IPS-20b (cell line): ENCODE results near the gene ARHGEF7.

Experiments
- H3K27ac ChIP-seq: one replicate; pipeline ENCODE4 v1.5.1; 2013; ENCODE audit warnings: low read length
- H3K27me3 ChIP-seq: 2 replicates; pipeline ENCODE4 v1.6.1; 2013; ENCODE audit warnings: mild to moderate bottlenecking, low read length, inconsistent platforms; ENCODE audit not compliant: insufficient read depth
- H3K36me3 ChIP-seq: 2 replicates; pipeline ENCODE4 v1.6.1; 2013; ENCODE audit warnings: low read depth, mild to moderate bottlenecking, inconsistent platforms, low read length, moderate library complexity; ENCODE audit not compliant: insufficient read depth
- H3K4me1 ChIP-seq: 2 replicates; pipeline ENCODE4 v1.6.1; 2013; ENCODE audit warnings: mild to moderate bottlenecking, control low read depth, inconsistent platforms, low read length, moderate library complexity; ENCODE audit not compliant: insufficient read depth
- H3K4me3 ChIP-seq: 2 replicates; pipeline ENCODE4 v1.5.1; 2013; ENCODE audit warnings: mild to moderate bottlenecking, low read length, inconsistent platforms
- H3K9ac ChIP-seq: 2 replicates; pipeline ENCODE4 v1.6.1; 2013; ENCODE audit warnings: low read depth, mild to moderate bottlenecking, inconsistent platforms, low read length, moderate library complexity
- H3K9me3 ChIP-seq: 2 replicates; pipeline ENCODE4 v1.6.1; 2013; ENCODE audit warnings: mild to moderate bottlenecking, low read depth, low read length, inconsistent platforms; ENCODE audit not compliant: insufficient read depth

ARHGEF7 gene

DNA sequence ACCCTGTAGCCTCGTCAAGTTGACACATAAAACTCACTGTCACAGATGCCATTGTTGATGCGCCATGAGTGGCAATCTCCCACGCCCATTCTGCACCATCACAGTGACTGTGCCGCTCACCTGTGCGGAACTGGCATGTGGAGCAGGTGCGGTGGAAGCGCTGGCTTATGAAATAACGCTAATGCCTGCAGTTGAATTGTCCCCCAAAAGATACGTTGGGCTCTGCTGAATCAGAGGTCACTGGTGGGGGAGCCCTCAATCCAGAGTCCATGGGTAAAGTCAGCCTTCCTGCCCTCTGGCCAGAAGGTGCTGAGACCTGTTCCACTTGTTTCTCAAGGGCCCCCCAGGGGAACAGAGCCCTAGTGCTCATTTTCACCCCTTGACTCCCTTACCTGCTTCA is 2.9 kb upstream of the ARHGEF7 start:
- H3K9me3 ChIP-seq, result no peaks in the 10 kb centered on the region
- no peak overlapping the region for H3K4me3 ChIP-seq
- no peaks in the 10 kb centered on the region for H3K36me3 ChIP-seq
- no peaks in the 10 kb centered on the region for H3K4me1 ChIP-seq
- peaks cover 66% of the 10 kb centered on the region for H3K27me3 ChIP-seq
- no peak overlapping the region for H3K9ac ChIP-seq
- H3K27ac ChIP-seq, result no peak overlapping the region

DNA sequence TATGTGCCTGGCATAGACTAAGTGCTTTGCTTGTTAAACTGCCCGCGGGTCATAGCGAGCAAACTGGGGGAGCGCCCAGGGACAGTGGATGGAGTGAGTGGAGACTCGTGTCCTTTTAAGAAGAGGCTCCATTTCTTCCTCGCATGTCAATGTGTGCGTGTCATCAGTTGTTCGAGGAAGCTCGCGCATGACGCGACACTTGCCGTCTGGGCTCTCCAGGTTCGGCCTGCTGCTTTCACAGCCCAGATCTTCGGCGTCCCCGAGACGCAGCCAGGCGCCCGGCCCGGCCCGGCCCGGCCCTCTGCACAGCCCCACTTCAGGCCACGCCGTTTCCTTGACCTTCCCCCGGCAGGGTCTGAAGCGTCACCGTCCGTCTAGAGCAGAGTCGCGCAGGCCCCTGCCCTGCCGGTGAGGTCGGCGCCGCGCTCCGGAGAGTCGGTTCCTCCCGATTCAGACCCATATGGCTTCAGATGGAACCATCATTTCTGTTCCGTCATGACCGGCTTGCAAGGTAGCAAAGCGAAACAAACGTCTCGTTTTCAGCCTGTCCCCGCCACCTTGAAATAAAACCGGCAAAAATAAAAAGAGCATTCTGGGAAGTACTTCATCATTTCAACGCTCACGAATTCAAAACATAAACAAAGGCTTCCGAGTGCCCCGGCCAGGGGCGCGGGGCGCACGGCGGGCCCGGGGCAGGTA is 599 bp upstream of the ARHGEF7 start:
- H3K36me3 ChIP-seq, result no peaks in the 10 kb centered on the region
- peak overlapping the region; percentile 72 for H3K4me3 ChIP-seq
- no peak overlapping the region for H3K27ac ChIP-seq
- H3K9ac ChIP-seq, result peak overlapping the region; percentile 47; the same call in 1 of the 2 replicates
- no peaks in the 10 kb centered on the region for H3K9me3 ChIP-seq
- peaks cover 75% of the 10 kb centered on the region for H3K27me3 ChIP-seq
- H3K4me1 ChIP-seq, result no peaks in the 10 kb centered on the region

DNA sequence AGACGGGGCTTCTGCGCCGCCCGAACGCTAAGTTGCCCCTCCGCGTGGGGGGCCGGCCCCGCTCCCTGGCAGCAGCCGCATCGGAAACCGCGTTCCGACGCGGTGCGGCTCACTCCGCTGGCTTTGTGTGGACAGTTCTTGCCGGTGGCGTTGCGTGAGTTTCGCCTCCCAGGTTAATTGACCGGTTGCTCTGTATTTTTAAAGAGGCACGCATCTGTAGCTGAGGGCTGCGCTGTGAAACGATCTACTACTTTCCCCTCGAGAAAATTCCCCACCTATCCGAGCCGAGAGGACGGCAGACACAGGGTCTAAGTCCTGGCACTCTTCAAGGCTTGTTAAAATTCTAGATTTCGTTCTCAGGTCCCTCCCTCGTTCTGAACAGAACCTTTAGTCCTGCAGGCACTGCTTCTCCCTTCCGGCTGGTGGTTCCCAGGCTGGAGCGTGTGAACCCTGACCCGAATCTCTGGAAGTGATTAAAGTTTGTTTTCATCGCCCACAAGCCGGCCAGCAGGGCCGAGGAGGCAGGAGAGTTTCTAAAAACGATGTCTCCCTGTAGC is 933 bp downstream of the ARHGEF7 start:
- H3K27me3 ChIP-seq, result peaks cover 61% of the 10 kb centered on the region
- no peak overlapping the region for H3K27ac ChIP-seq
- H3K36me3 ChIP-seq, result no peaks in the 10 kb centered on the region
- peak overlapping the region; percentile 89 for H3K4me3 ChIP-seq
- H3K4me1 ChIP-seq, result no peaks in the 10 kb centered on the region
- H3K9me3 ChIP-seq, result no peaks in the 10 kb centered on the region
- peak overlapping the region; percentile 71; the same call in 1 of the 2 replicates for H3K9ac ChIP-seq

DNA sequence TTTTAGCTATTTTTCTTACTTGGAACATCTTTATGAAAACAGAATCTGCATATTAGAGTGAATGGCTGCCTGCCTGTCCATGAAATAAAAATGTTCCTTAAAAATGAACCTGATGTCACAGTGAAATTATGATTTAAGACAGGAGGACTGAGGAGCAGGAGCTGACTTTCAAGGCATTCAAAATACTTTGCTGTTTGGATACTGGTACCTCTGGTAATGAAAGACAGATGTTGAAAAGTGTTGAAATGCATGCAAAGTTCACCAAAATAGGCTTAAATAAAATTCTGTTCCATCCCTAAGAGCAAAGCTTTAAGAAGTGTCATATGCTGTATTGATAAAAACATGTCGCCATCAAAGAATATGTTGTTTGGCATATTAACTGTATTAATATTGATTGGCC is 1.7 kb downstream of the ARHGEF7 start:
- Histone ChIP-seq H3K4me1 (no peaks in the 10 kb centered on the region), H3K36me3 (no peaks in the 10 kb centered on the region), H3K9me3 (no peaks in the 10 kb centered on the region), H3K4me3 (peak overlapping the region; percentile 89; the same call in 1 of the 2 replicates), H3K27me3 (peaks cover 53% of the 10 kb centered on the region), H3K27ac (no peak overlapping the region), H3K9ac (no peak overlapping the region)

DNA sequence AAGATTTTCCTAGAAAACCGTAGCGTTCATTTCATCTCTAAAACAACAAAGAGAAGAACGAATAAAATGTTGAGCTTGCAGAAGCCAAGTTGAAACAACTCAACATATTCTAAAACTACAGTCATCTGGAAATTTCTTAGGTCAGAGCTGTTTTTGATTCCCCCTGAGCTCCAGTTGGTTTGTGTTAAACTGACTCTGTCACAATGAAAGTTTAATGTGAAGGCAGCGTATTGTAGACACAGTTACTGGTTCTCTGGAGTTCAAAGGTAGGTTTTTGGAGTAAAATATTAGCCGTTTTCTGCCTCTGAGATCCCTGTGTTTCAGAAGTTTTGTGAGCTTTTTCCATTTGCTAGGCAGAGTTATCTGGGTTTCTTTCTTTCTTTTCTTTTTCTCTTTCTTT is 2.2 kb downstream of the ARHGEF7 start:
- Histone ChIP-seq H3K27ac (no peak overlapping the region), H3K4me1 (no peaks in the 10 kb centered on the region), H3K36me3 (no peaks in the 10 kb centered on the region), H3K27me3 (peaks cover 48% of the 10 kb centered on the region), H3K9ac (no peak overlapping the region), H3K9me3 (no peaks in the 10 kb centered on the region), H3K4me3 (no peak overlapping the region)

DNA sequence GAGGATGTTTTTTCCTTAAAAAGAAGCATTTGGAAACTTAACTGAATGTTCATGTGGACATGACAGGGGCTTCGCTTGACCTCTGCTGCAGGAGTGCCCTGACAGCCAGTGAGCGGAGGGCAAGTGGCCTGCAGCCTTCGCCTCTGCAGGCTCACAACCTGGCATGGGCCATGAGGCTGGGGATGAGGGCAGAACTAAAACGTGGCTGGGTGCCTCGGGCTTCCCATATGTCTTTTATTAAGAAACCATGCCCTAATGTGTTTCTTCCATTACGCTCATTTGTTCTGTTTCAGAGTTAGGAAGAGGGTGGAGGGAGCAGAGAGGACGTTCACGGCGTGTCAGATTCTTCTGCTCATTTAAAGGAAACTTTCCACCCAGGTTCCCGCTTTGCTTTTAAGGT is 2.9 kb downstream of the ARHGEF7 start:
- H3K9me3 ChIP-seq, result no peaks in the 10 kb centered on the region
- H3K27ac ChIP-seq, result no peak overlapping the region
- H3K27me3 ChIP-seq, result peaks cover 42% of the 10 kb centered on the region
- H3K4me1 ChIP-seq, result no peaks in the 10 kb centered on the region
- no peaks in the 10 kb centered on the region for H3K36me3 ChIP-seq
- H3K9ac ChIP-seq, result no peak overlapping the region
- no peak overlapping the region for H3K4me3 ChIP-seq

DNA sequence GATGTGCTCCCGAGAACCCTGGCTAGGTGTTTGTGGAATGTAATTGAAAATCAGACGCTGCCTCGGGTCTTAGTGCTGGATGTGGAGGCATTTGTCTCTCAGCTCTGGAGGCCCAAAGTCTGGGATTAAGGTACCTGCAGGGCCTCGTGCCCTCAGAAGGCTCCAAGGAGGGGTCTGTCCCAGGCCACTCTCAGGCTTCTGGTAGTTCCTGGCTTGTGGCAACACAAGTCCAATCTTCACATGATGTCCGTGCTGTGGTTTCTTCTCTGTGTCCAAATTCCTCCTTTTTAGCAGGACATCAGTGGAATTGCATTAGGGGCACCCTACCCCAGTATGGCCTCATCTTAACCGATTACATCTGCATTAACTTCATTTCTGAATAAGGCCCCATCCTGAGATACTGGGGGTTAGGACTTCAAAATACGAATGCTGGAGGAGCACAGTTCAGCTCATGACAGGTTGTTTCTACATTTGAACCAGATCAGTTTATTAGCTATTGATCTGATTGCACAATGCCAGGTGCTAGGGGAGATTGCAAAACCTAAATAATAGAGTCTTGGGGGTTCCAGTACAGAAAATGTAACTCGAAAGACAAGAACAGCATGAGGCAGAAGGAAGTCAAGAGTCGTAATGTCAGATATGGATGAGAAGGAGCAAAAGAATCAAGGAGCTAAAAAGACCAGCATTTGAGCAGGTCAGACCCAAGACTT is 3.9 kb downstream of the ARHGEF7 start:
- Histone ChIP-seq H3K4me1 (no peaks in the 10 kb centered on the region), H3K9me3 (no peaks in the 10 kb centered on the region), H3K27ac (no peak overlapping the region), H3K4me3 (no peak overlapping the region), H3K9ac (no peak overlapping the region), H3K27me3 (peaks cover 31% of the 10 kb centered on the region), H3K36me3 (no peaks in the 10 kb centered on the region)

DNA sequence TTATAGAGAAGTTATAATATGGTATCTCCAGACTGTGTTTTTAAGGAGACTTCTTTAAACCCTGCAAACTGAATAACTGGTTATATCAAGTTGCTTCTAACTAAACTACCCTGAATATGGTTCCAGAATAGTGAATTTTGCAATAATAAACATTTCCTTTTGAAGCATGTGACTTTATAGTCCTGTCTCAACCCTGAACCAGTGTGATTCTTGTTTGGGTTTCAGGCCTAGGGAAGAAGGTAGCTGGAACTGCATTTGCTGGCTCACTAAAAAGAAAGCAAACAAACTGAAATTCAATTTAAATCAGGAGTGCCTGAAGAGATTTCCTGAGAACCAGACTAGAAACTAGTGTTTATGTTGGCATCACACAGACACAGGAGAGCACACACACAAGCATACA is 4.9 kb downstream of the ARHGEF7 start:
- Histone ChIP-seq H3K27me3 (peaks cover 22% of the 10 kb centered on the region), H3K9me3 (no peaks in the 10 kb centered on the region), H3K4me3 (no peak overlapping the region), H3K9ac (no peak overlapping the region), H3K36me3 (no peaks in the 10 kb centered on the region), H3K27ac (no peak overlapping the region), H3K4me1 (no peaks in the 10 kb centered on the region)

DNA sequence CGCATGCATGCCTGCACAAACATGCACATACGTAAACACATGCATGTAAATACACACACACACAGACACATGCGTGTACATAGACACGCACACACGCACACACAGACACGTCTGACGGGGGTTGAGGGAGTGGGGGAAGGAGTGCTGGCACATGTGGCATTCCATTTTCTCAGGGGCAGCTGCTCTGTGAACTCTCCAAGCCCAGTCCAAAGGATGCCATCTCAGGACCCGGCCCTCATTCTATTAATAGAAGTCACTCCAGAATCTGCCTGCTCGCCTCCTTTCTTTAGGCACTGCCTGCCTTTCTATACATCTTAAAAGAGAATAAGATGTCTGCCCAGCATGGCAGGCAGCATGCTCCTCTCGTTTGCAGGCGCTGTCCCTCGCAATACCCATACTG is 5.3 kb downstream of the ARHGEF7 start:
- H3K4me3 ChIP-seq, result no peak overlapping the region
- no peaks in the 10 kb centered on the region for H3K36me3 ChIP-seq
- no peak overlapping the region for H3K27ac ChIP-seq
- H3K9ac ChIP-seq, result no peak overlapping the region
- no peaks in the 10 kb centered on the region for H3K4me1 ChIP-seq
- no peaks in the 10 kb centered on the region for H3K9me3 ChIP-seq
- H3K27me3 ChIP-seq, result peaks cover 22% of the 10 kb centered on the region

DNA sequence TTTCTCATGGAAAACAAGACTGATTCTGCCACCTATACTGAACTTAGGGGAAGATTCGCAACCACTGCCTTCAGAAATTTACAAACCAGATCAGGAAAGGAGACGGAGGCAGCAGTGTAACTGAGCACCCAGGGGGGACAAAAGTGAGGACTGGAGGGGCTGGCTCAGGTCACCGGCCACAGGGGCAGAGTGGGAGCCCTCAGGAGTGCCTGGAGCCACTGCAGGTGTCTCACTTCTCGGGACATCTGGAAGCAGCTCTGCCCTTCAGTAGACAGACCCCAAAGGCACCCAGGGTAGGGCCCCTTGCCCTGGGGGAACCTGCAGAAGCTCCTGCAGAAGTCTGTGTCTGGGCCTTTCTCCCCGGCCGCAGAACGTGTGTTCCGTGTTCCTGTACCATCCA is 5.8 kb downstream of the ARHGEF7 start:
- H3K9me3 ChIP-seq, result no peaks in the 10 kb centered on the region
- H3K4me3 ChIP-seq, result no peak overlapping the region
- no peak overlapping the region for H3K9ac ChIP-seq
- no peak overlapping the region for H3K27ac ChIP-seq
- peaks cover 21% of the 10 kb centered on the region for H3K27me3 ChIP-seq
- H3K36me3 ChIP-seq, result no peaks in the 10 kb centered on the region
- H3K4me1 ChIP-seq, result no peaks in the 10 kb centered on the region

DNA sequence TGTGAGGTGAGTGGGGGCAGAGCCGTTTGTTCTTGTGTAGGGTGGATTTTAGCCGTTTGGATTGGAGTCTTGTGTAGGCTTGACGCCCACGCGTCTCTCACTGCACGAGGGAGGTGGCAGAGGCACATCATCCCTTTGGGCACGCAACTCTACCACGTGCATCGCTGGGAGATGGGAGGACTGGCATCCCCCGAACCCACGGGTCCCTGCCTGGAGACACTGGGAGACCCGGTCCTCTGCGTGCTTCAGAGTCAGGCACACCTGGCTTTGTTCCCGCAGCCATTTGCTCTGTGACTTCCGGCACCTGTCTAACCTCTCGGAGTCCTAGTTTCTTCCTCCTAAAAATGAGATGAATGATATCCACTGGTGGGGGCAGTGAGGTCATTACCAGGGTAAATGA is 6.4 kb downstream of the ARHGEF7 start:
- no peaks in the 10 kb centered on the region for H3K4me1 ChIP-seq
- H3K9ac ChIP-seq, result no peak overlapping the region
- no peak overlapping the region for H3K27ac ChIP-seq
- peaks cover 15% of the 10 kb centered on the region for H3K27me3 ChIP-seq
- H3K4me3 ChIP-seq, result no peak overlapping the region
- H3K36me3 ChIP-seq, result no peaks in the 10 kb centered on the region
- H3K9me3 ChIP-seq, result no peaks in the 10 kb centered on the region

DNA sequence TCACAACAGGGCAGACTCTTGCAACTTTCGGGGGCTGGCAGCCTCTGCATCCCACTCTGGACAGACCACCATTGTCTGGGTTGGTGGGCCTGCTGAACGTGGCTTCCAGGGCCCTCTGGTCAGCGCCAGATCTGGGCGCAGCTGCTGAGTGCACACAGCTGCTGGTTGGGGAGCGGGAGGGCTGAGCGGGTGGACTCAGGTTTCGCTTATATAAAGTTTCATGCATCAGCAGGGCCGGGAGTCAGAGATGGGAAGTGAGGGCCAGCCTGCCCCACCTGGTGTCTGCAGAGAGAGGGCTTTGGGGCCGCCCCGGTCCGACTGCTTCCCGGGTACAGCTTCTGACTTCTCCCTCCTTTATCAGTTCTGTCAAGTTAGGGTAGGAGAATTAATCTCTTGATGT is 6.9 kb downstream of the ARHGEF7 start:
- H3K27me3 ChIP-seq, result peaks cover 10% of the 10 kb centered on the region
- H3K36me3 ChIP-seq, result no peaks in the 10 kb centered on the region
- H3K27ac ChIP-seq, result no peak overlapping the region
- no peak overlapping the region for H3K4me3 ChIP-seq
- no peaks in the 10 kb centered on the region for H3K9me3 ChIP-seq
- H3K4me1 ChIP-seq, result no peaks in the 10 kb centered on the region
- H3K9ac ChIP-seq, result no peak overlapping the region
